Cortex of kidney (tissue), 1 donor: Measurements from ENCODE around the gene OR51T1.
"Not testable (repeated sequence)": the region's sequence is repeated elsewhere in the genome, so short reads cannot be mapped to it uniquely, and the experiment has no call there.

Experiments
- DNase-seq: peaks from one replicate; lab custom pipeline; 2025; lab: John Stamatoyannopoulos, UW

Gene OR51T1

GRCh38 chr11:4881860-4882500, at the start of gene OR51T1:
TSS of gene OR51T1 (plus strand) at chr11:4881900. CDS start at chr11:4881900, 0 bp downstream.
- no peak for DNase-seq

GRCh38 chr11:4839851-4840549, 41.7 kb upstream of the OR51T1 start:
- no peak for DNase-seq

GRCh38 chr11:4848908-4849532, 32.7 kb upstream of the OR51T1 start, which contains the start of gene OR51S1:
TSS of gene OR51S1 (minus strand) at chr11:4849208. CDS start at chr11:4849208, 0 bp downstream.
- no peak for DNase-seq

GRCh38 chr11:4851033-4851432, 30.7 kb upstream of the OR51T1 start:
- DNase-seq, result no peak

- not testable (repeated sequence) for DNase-seq
Observed at GRCh38 chr11:4854286-4854685, 27.4 kb upstream of the OR51T1 start.

- no peak for DNase-seq
Observed at GRCh38 chr11:4862447-4863236, 19.1 kb upstream of the OR51T1 start.

- DNase-seq, result no peak
Observed at GRCh38 chr11:4863876-4864275, 17.8 kb upstream of the OR51T1 start.

GRCh38 chr11:4865855-4866254, 15.8 kb upstream of the OR51T1 start:
- no peak for DNase-seq

GRCh38 chr11:4881188-4881587, 512 bp upstream of the OR51T1 start:
- no peak for DNase-seq

- DNase-seq, result no peak
Observed at GRCh38 chr11:4882543-4882942, 843 bp downstream of the OR51T1 start.

GRCh38 chr11:4884361-4884760, 2.7 kb downstream of the OR51T1 start:
- no peak for DNase-seq

GRCh38 chr11:4886186-4886585, 4.5 kb downstream of the OR51T1 start:
- DNase-seq, result no peak

- no peak for DNase-seq
Observed at GRCh38 chr11:4887591-4887990, 5.9 kb downstream of the OR51T1 start.

- DNase-seq, result no peak
Observed at GRCh38 chr11:4890279-4890678, 8.6 kb downstream of the OR51T1 start.

- no peak for DNase-seq
Observed at GRCh38 chr11:4891996-4892640, 10.4 kb downstream of the OR51T1 start.

- DNase-seq, result no peak
Observed at GRCh38 chr11:4903484-4903883, 21.8 kb downstream of the OR51T1 start, which contains the start of gene OR51A7. TSS of gene OR51A7 (plus strand) at chr11:4903783. CDS start at chr11:4907370, 3,587 bp downstream.

- no peak for DNase-seq
Observed at GRCh38 chr11:4916581-4916980, 34.9 kb downstream of the OR51T1 start.

GRCh38 chr11:4919250-4919649, 37.5 kb downstream of the OR51T1 start, which contains the start of gene OR51G2:
TSS of gene OR51G2 (minus strand) at chr11:4919350. CDS start at chr11:4915663, 3,687 bp downstream.
- DNase-seq, result no peak

GRCh38 chr11:4921796-4922195, 40.1 kb downstream of the OR51T1 start:
- DNase-seq, result no peak

- no peak for DNase-seq
Observed at GRCh38 chr11:4922304-4922703, 40.6 kb downstream of the OR51T1 start.

GRCh38 chr11:4924239-4924638, 42.5 kb downstream of the OR51T1 start, which contains the start of gene OR51G1:
TSS of gene OR51G1 (minus strand) at chr11:4924339. CDS start at chr11:4924339, 0 bp downstream.
- no peak for DNase-seq
